Measurements from ENCODE around the gene ACOX1. TPM values are rescaled to one million over a fixed set of nuclear protein-coding genes. Genes with fewer than 3 reads are reported as not detected.

Gene ACOX1
- total RNA-seq, 4 donors from 2014 or later = 97.3 to 165 (median 103) TPM

- TF ChIP-seq CTCF (IDR thresholded peaks at IDR 0.05; ENCODE audit: low read depth) = no peak
Measured at GRCh38 chr17:75896415-75897159, 82.4 kb downstream of the ACOX1 start, which contains the start of gene TRIM65. TRIM65 (minus strand) TSS chr17:75896951; CDS start chr17:75896937, 14 bp downstream.

GRCh38 chr17:75895370-75896155 is 83.4 kb downstream of the ACOX1 start:
- no peak for TF ChIP-seq CTCF (IDR thresholded peaks at IDR 0.05; ENCODE audit: low read depth)

GRCh38 chr17:75894049-75894733 is 84.8 kb downstream of the ACOX1 start:
- TF ChIP-seq CTCF (IDR thresholded peaks at IDR 0.05; ENCODE audit: low read depth) = no peak

GRCh38 chr17:75893305-75894048 is 85.5 kb downstream of the ACOX1 start:
- TF ChIP-seq CTCF (IDR thresholded peaks at IDR 0.05; ENCODE audit: low read depth) = no peak

- no peak for TF ChIP-seq CTCF (IDR thresholded peaks at IDR 0.05; ENCODE audit: low read depth)
Measured at GRCh38 chr17:75892556-75893224, 86.3 kb downstream of the ACOX1 start.

GRCh38 chr17:75891605-75892555 is 87.1 kb downstream of the ACOX1 start:
- TF ChIP-seq CTCF (IDR thresholded peaks at IDR 0.05; ENCODE audit: low read depth) = no peak

All from subcutaneous adipose tissue (tissue), 4 donors.